GM13977 (cell line): ENCODE results near the gene KPNA3.

ENCODE experiments used
- DNase-seq: peaks from one replicate; pipeline ENCODE4 v3.0.0; 2012; ENCODE audit warnings: low spot score
- in situ Hi-C: fragments of 300-500 bp; cut with MboI; formaldehyde crosslinking; loops from one replicate; pipeline ENCODE4 v1.12.0; 2022; ENCODE audit warnings: low sequenced_read_pairs, low pct_unique_long_range_greater_than_20kb, mixed read lengths, inconsistent platforms; ENCODE audit not compliant: unreplicated experiment
- TF ChIP-seq, protein P1 (sequence below): IDR thresholded peaks from 2 replicates; pipeline ENCODE4 v1.5.1; 2012; ENCODE audit warnings: mild to moderate bottlenecking, control low read depth; ENCODE audit not compliant: insufficient read depth; ENCODE audit errors: extremely low read depth, missing control alignments

The KPNA3 gene

DNA sequence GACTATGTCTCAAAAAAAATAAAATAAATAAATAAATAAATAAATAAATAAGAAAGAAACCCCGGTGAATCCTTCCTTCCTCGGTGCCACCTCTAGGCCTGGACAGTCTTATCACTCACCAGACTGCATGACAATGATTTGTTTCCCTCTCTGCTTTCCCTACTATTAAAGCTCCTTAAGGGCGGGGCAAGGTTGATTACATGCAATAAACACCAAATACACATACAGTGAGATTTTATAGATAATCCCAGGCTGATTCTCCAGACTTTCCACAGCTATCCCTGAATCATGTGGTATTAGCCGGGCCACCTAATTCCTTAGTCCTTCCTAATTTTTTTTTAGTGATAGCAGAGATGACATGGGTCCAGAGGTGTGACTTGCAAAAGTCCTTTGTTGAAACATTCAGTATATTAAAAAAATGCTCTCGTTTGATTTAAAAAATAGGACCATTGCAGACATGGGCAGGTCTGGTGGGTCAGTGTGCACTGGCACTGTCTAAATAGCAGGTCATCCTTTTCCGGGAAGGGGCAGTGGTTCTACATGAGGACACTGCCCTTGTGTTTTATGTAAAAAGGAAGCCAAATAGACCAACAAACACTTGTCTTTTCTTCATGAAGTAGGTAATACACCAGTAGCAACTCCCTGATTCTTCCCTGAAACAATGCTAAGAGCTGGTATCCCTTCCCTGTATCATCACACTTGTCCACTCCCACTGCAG lies 115.7 kb downstream of the KPNA3 start:
- DNase-seq, result no peak
- in situ Hi-C loops, result no loop called here
- TF ChIP-seq, protein P1, sequence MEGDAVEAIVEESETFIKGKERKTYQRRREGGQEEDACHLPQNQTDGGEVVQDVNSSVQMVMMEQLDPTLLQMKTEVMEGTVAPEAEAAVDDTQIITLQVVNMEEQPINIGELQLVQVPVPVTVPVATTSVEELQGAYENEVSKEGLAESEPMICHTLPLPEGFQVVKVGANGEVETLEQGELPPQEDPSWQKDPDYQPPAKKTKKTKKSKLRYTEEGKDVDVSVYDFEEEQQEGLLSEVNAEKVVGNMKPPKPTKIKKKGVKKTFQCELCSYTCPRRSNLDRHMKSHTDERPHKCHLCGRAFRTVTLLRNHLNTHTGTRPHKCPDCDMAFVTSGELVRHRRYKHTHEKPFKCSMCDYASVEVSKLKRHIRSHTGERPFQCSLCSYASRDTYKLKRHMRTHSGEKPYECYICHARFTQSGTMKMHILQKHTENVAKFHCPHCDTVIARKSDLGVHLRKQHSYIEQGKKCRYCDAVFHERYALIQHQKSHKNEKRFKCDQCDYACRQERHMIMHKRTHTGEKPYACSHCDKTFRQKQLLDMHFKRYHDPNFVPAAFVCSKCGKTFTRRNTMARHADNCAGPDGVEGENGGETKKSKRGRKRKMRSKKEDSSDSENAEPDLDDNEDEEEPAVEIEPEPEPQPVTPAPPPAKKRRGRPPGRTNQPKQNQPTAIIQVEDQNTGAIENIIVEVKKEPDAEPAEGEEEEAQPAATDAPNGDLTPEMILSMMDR, result no peak

DNA sequence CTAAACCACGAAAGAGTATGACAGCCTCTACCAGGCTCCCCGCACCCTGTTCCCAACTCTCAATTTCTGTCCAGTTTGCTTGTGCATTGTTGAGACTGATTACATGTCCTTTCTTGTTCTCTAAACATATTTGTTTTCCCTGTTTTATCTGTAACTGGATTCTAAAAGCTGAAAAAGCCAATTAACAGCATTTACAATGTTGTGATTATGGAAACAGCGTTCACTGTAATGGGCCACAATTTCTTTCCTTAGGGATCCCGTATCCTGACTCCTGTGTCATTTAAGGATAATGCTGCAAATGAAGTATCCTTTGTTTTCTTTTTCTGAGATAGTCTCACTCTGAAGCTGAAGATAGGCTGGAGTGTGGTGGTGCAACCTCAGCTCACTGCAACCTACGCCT lies 121.7 kb downstream of the KPNA3 start:
- TF ChIP-seq, protein P1, result no peak
- DNase-seq, result no peak
- in situ Hi-C loops, result loop anchor here (25.0 kb wide), 1 partner anchor 1391 kb away; no protein-coding TSS in a partner anchor

DNA sequence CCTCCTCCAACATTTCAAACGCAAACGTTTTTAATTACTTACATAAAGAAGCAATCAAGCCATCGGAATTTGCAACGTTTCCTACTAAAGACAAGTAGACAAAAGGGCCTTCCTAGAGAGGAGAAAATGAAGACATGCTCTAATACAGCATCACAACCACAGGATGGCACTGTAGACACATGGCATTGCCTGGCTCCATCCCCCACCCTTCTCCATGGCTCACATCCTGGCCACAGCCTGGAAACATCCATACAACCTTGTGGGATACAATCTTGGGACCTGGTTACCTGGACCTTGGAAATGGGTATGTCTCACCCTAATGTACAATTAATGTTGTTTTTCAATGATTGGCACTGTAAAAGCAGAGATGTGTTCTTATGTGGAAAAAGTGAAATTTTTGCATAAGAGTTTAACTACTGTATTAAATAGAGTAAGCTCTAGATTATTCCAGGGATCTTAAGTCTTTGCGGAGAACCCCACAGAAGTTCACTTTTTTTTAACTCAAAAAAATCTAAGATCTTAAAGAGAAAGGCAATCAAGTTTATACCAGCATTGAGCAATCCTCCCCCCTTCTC lies 122.7 kb downstream of the KPNA3 start:
- TF ChIP-seq, protein P1, result peak; percentile 67
- in situ Hi-C loops, result loop anchor here (25.0 kb wide), 1 partner anchor 1392 kb away; no protein-coding TSS in a partner anchor
- DNase-seq, result peak; percentile 46

DNA sequence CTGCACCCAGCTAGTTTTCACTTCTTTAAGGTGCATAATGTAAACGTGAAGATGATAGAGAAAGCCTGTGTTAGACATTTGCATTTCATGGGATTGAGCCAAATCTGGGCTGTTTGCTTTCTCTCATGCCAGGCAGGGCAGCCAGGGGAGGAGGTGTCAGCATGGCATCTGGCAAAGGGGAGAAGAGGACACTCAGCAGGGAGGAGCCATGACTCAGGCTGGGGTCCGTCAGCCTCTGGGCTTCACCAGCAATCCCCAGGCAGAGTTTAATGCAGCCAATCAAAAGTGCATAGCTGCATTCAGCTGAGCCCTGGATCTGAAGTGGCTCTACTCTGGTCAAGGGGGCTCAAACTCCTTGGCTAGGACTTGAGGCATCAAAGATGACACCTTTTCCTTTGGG lies 124.7 kb downstream of the KPNA3 start:
- in situ Hi-C loops, result loop anchor here (25.0 kb wide), 1 partner anchor 1395 kb away; no protein-coding TSS in a partner anchor
- TF ChIP-seq, protein P1, result no peak
- DNase-seq, result no peak

DNA sequence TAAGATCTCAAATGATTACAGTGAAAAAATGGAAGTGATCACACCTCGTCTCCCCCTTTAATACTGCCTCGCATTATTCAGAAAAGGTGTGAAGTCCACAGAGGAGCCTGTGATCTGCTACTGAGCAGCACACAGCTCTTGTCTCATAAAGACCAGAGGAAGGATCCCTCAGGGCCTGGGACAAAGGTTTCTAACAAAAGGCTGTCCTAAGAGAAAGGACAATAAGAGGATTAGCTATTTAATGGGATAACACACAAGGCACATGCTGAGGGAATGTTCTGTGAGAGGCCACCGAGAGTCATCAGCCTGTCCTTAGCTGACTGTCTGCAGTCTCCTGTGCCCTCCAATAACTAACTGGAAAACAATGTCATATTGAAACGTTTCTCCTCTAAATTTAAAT lies 127.9 kb downstream of the KPNA3 start:
- TF ChIP-seq, protein P1, result no peak
- in situ Hi-C loops, result loop anchor here (25.0 kb wide), 1 partner anchor 1398 kb away; no protein-coding TSS in a partner anchor
- no peak for DNase-seq

DNA sequence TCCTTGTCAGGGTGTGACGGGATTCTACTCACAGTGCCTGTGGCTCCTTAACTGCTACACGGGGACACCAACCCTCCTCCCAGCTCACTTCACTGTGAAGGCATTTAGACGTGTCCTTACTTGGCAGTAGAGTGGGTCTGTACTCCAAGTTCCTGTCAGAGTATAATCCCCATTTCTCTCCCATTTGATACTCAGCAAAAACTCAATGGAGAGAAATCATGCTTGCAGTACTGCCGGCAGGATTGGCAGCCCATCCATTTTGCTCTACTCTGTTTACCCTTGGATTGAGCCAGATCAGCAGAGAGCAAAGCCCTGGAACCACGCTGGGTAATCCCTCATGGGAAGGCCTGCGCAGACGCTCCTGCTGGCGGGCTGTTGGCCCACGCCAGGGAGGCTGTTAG lies 135.2 kb downstream of the KPNA3 start:
- DNase-seq, result no peak
- TF ChIP-seq, protein P1, result no peak
- in situ Hi-C loops, result loop anchor here (10.0 to 25.0 kb wide), 2 partner anchors 188 to 1405 kb away; no protein-coding TSS in a partner anchor
